Peyer's patch (tissue), 4 donors: Measurements from ENCODE around the gene HS3ST2.

Experiments used
- CTCF ChIP-seq, 6 experiments: fragments of 450-650 bp in 4 of 6; fragments of 200-600 bp in 2 of 6; sonication (generic) in 1 of 6; IDR thresholded peaks; one replicate each; pipeline ENCODE4 v1.5.1; 2017 to 2019; ENCODE audit warnings: antibody characterized with exemption in 6 of 6, mild to moderate bottlenecking in 3 of 6, moderate library complexity in 1 of 6
- POLR2A ChIP-seq, 2 donors: fragments of 450-650 bp; IDR thresholded peaks; one replicate each; pipeline ENCODE4 v1.5.1; 2017; ENCODE audit warnings: antibody characterized with exemption in 2 of 2, mild to moderate bottlenecking in 2 of 2, moderate library complexity in 2 of 2

DNA sequence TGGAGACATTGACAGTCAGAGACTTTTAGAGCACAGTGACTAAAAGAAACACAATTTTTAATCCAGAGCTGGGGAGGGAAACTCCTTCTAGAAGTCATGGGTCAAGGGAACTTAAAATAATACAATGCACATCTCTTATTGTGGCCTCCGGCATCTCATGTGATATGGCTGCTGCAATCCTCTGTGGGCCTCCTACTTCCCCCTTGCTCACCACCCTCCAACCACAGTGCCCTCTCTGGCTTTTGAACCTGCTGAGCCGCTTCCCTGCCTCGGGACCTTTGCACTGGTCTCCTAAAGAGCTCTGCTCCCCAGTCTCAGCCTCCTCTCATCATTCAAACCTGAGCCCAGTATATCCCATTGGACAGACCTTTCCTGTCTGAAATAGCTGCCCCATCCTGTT is 47.6 kb downstream of the HS3ST2 start:
- TF ChIP-seq POLR2A (IDR thresholded peaks at IDR 0.05): no peak
- no peak for TF ChIP-seq CTCF (IDR thresholded peaks at IDR 0.05)
